HEK293 (cell line): Measurements from ENCODE around the gene LDLRAD3.
A peak's percentile ranks its signal among the peaks of the same experiment; 100 is the strongest.

ENCODE experiments used
- CTCF ChIA-PET: fragments of 350-600 bp; formaldehyde crosslinking; extraction: SDS; loops from one replicate; lab custom pipeline; 2021; ENCODE audit warnings: antibody characterized with exemption; lab: Yijun Ruan, JAX
- POLR2A ChIA-PET: fragments of 300-600 bp; formaldehyde crosslinking; extraction: SDS; loops from one replicate; lab custom pipeline; 2020; ENCODE audit warnings: antibody characterized with exemption, inconsistent platforms; lab: Yijun Ruan, JAX
- H3K27ac ChIP-seq: fragments of 200-500 bp; sonication (Bioruptor generic); 2 replicates; pipeline ENCODE4 v1.5.1; 2014; ENCODE audit warnings: low read depth, low read length, control low read depth, inconsistent platforms; ENCODE audit errors: extremely low read depth
- H3K36me3 ChIP-seq, 2 experiments: fragments of 200-500 bp in 1 of 2; sonication (Bioruptor generic) in 1 of 2; 1 replicate in 1 of 2; 2 replicates in 1 of 2; pipeline ENCODE4 v1.5.1; 2014 to 2017; ENCODE audit warnings: inconsistent platforms in 2 of 2, low read length in 2 of 2; ENCODE audit not compliant: control insufficient read depth in 2 of 2, insufficient read depth in 1 of 2
- H3K4me1 ChIP-seq: fragments of 200-500 bp; sonication (Bioruptor generic); 2 replicates; pipeline ENCODE4 v1.5.1; 2014; ENCODE audit warnings: mild to moderate bottlenecking, low read length, inconsistent platforms; ENCODE audit not compliant: control insufficient read depth, insufficient read depth
- H3K4me3 ChIP-seq: 2 replicates; pipeline ENCODE4 v1.5.1; 2011; ENCODE audit warnings: low read depth, mild to moderate bottlenecking, control low read depth, low read length, moderate library complexity
- H3K9me3 ChIP-seq: fragments of 200-500 bp; sonication (Bioruptor generic); 2 replicates; pipeline ENCODE4 v1.5.1; 2014; ENCODE audit warnings: low read depth, low read length, inconsistent platforms; ENCODE audit not compliant: control insufficient read depth, insufficient read depth
- HOXA7 ChIP-seq: sonication (generic); formaldehyde crosslinking; IDR thresholded peaks from 2 replicates; pipeline ENCODE4 v1.8.1; 2022; ENCODE audit warnings: missing genetic modification reagents, borderline replicate concordance
- KLF8 ChIP-seq: fragments of 450-650 bp; formaldehyde crosslinking; IDR thresholded peaks from 2 replicates; pipeline ENCODE4 v1.5.1; 2016; ENCODE audit warnings: missing biosample characterization, missing genetic modification characterization
- MYNN ChIP-seq: fragments of 450-650 bp; formaldehyde crosslinking; IDR thresholded peaks from 2 replicates; pipeline ENCODE4 v1.5.1; 2016; ENCODE audit warnings: missing biosample characterization, missing genetic modification characterization, borderline replicate concordance
- PBX3 ChIP-seq: sonication (generic); formaldehyde crosslinking; IDR thresholded peaks from 2 replicates; pipeline ENCODE4 v1.8.1; 2022; ENCODE audit warnings: mild to moderate bottlenecking, moderate library complexity, missing genetic modification reagents
- RBAK ChIP-seq: fragments of 450-650 bp; formaldehyde crosslinking; IDR thresholded peaks from 2 replicates; pipeline ENCODE4 v1.5.1; 2016; ENCODE audit warnings: missing biosample characterization, missing genetic modification characterization
- ZBTB21 ChIP-seq: fragments of 450-650 bp; formaldehyde crosslinking; IDR thresholded peaks from 2 replicates; pipeline ENCODE4 v1.5.1; 2017; ENCODE audit warnings: missing biosample characterization, missing genetic modification characterization
- ZBTB48 ChIP-seq: fragments of 450-650 bp; formaldehyde crosslinking; IDR thresholded peaks from 2 replicates; pipeline ENCODE4 v1.5.1; 2016; ENCODE audit warnings: missing biosample characterization, missing genetic modification characterization
- ZFP37 ChIP-seq: fragments of 450-650 bp; formaldehyde crosslinking; IDR thresholded peaks from 2 replicates; pipeline ENCODE4 v1.5.1; 2016; ENCODE audit warnings: missing biosample characterization, missing genetic modification characterization
- ZFP69B ChIP-seq: fragments of 450-650 bp; formaldehyde crosslinking; IDR thresholded peaks from 2 replicates; pipeline ENCODE4 v1.5.1; 2016; ENCODE audit warnings: missing biosample characterization, missing genetic modification characterization
- ZNF19 ChIP-seq: fragments of 450-650 bp; formaldehyde crosslinking; IDR thresholded peaks from 2 replicates; pipeline ENCODE4; 2016; ENCODE audit warnings: missing biosample characterization, missing genetic modification characterization, low read depth
- ZNF2 ChIP-seq: fragments of 450-650 bp; formaldehyde crosslinking; IDR thresholded peaks from 2 replicates; pipeline ENCODE4 v1.5.1; 2016; ENCODE audit warnings: missing biosample characterization, missing genetic modification characterization
- ZNF239 ChIP-seq: fragments of 450-650 bp; formaldehyde crosslinking; IDR thresholded peaks from 2 replicates; pipeline ENCODE4 v1.5.1; 2016; ENCODE audit warnings: missing biosample characterization, missing genetic modification characterization
- ZNF266 ChIP-seq: fragments of 450-650 bp; formaldehyde crosslinking; IDR thresholded peaks from 2 replicates; pipeline ENCODE4 v1.5.1; 2016; ENCODE audit warnings: missing biosample characterization, missing genetic modification characterization, low read depth
- ZNF292 ChIP-seq: fragments of 450-650 bp; formaldehyde crosslinking; IDR thresholded peaks from 2 replicates; pipeline ENCODE4 v1.5.1; 2016; ENCODE audit warnings: low read depth, missing biosample characterization, missing genetic modification characterization, borderline replicate concordance
- ZNF558 ChIP-seq: fragments of 450-650 bp; formaldehyde crosslinking; IDR thresholded peaks from 2 replicates; pipeline ENCODE4 v1.5.1; 2016; ENCODE audit warnings: missing biosample characterization, missing genetic modification characterization
- ZNF639 ChIP-seq: fragments of 450-650 bp; formaldehyde crosslinking; IDR thresholded peaks from 2 replicates; pipeline ENCODE4 v1.5.1; 2016; ENCODE audit warnings: missing biosample characterization, missing genetic modification characterization
- ZNF670 ChIP-seq: fragments of 450-650 bp; formaldehyde crosslinking; IDR thresholded peaks from 2 replicates; pipeline ENCODE4 v1.5.1; 2016; ENCODE audit warnings: missing biosample characterization, missing genetic modification characterization, low read depth
- ZNF707 ChIP-seq: fragments of 450-650 bp; formaldehyde crosslinking; IDR thresholded peaks from 2 replicates; pipeline ENCODE4 v1.5.1; 2016; ENCODE audit warnings: missing biosample characterization, missing genetic modification characterization
- ZNF843 ChIP-seq: fragments of 450-650 bp; formaldehyde crosslinking; IDR thresholded peaks from 2 replicates; pipeline ENCODE4 v1.5.1; 2016; ENCODE audit warnings: missing biosample characterization, missing genetic modification characterization
- TF ChIP-seq, protein P1 (sequence below): fragments of 450-650 bp; formaldehyde crosslinking; IDR thresholded peaks from 2 replicates; pipeline ENCODE4 v1.5.1; 2016; ENCODE audit warnings: missing biosample characterization, missing genetic modification characterization
- TF ChIP-seq, protein P2 (sequence below): fragments of 450-650 bp; formaldehyde crosslinking; IDR thresholded peaks from 2 replicates; pipeline ENCODE4 v1.5.1; 2016; ENCODE audit warnings: missing biosample characterization, missing genetic modification characterization, borderline replicate concordance
- TF ChIP-seq, protein P3 (sequence below): fragments of 450-650 bp; formaldehyde crosslinking; optimal IDR thresholded peaks from 2 replicates; pipeline ENCODE3; 2016; ENCODE audit warnings: missing biosample characterization, mild to moderate bottlenecking, missing genetic modification characterization
- TF ChIP-seq, protein P4 (sequence below): fragments of 450-650 bp; formaldehyde crosslinking; IDR thresholded peaks from 2 replicates; pipeline ENCODE4 v1.5.1; 2016; ENCODE audit warnings: missing biosample characterization, missing genetic modification characterization

The LDLRAD3 gene

DNA sequence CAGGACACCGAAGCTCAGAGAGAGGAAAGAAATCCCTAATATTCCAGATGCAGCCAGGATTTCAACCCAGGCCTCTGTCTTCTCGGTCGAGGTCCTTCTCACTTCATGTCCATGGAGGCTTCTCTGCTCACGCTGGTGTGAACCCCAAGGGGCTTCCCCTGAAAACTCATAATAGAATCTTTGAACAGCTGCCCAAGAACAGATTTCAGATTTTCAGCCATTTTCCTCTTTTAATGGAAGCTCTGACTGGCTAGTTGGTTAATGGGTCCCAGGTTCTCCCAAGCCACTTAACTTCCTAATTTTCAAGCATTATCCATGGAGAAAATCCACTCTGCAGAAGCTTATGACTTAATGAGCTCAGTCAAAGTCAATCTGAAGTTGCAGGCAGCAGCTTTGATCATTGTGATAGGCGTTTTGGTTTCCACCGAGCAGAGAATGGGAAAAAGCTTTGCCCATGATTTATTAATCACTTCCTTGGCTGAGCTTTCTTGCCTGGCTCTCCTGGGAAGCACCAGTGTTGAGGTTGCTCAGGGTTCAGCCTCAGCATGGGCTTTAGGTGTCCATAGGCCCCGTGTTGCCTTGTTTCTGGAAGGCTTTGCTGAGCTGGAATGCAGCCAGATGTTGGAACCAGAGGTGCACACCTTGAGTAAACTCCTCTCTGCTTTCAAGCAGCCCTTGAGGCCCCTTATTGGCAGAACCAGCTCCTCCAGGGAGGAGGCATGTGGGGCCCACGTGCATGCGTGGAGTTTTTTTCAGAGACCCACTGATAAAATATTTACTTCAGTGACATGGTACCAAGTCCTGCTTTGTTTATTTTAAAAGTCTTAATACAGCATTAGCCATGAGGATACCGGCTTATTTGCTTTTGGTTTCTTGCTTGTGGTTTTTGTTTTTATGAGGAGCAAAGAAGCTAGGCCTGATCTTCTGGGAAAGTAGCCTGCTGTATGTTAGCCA is 25.5 kb downstream of the LDLRAD3 start:
- TF ChIP-seq ZFP69B (tag by site-specific recombination) (peak; percentile 52; the same call in 1 of the 2 replicates), ZNF266 (tag by site-specific recombination) (no peak), ZNF19 (tag by site-specific recombination) (no peak), ZNF707 (no peak), PBX3 (CRISPR knock-in tag) (no peak), HOXA7 (no peak), ZNF670 (tag by site-specific recombination) (no peak), ZNF2 (tag by site-specific recombination) (no peak), ZBTB21 (tag by site-specific recombination) (no peak), ZBTB48 (tag by site-specific recombination) (no peak), ZNF292 (no peak), ZNF239 (tag by site-specific recombination) (no peak), ZNF558 (tag by site-specific recombination) (no peak), ZFP37 (tag by site-specific recombination) (no peak)
- TF ChIP-seq, protein P1, sequence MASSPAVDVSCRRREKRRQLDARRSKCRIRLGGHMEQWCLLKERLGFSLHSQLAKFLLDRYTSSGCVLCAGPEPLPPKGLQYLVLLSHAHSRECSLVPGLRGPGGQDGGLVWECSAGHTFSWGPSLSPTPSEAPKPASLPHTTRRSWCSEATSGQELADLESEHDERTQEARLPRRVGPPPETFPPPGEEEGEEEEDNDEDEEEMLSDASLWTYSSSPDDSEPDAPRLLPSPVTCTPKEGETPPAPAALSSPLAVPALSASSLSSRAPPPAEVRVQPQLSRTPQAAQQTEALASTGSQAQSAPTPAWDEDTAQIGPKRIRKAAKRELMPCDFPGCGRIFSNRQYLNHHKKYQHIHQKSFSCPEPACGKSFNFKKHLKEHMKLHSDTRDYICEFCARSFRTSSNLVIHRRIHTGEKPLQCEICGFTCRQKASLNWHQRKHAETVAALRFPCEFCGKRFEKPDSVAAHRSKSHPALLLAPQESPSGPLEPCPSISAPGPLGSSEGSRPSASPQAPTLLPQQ (tag by site-specific recombination) = peak; percentile 81
- TF ChIP-seq, protein P2, sequence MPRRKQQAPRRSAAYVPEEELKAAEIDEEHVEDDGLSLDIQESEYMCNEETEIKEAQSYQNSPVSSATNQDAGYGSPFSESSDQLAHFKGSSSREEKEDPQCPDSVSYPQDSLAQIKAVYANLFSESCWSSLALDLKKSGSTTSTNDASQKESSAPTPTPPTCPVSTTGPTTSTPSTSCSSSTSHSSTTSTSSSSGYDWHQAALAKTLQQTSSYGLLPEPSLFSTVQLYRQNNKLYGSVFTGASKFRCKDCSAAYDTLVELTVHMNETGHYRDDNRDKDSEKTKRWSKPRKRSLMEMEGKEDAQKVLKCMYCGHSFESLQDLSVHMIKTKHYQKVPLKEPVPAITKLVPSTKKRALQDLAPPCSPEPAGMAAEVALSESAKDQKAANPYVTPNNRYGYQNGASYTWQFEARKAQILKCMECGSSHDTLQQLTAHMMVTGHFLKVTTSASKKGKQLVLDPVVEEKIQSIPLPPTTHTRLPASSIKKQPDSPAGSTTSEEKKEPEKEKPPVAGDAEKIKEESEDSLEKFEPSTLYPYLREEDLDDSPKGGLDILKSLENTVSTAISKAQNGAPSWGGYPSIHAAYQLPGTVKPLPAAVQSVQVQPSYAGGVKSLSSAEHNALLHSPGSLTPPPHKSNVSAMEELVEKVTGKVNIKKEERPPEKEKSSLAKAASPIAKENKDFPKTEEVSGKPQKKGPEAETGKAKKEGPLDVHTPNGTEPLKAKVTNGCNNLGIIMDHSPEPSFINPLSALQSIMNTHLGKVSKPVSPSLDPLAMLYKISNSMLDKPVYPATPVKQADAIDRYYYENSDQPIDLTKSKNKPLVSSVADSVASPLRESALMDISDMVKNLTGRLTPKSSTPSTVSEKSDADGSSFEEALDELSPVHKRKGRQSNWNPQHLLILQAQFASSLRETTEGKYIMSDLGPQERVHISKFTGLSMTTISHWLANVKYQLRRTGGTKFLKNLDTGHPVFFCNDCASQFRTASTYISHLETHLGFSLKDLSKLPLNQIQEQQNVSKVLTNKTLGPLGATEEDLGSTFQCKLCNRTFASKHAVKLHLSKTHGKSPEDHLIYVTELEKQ (tag by site-specific recombination) = no peak
- H3K4me3 ChIP-seq = no peak overlapping the region
- no peaks in the 10 kb centered on the region for H3K36me3 ChIP-seq
- no peak overlapping the region for H3K27ac ChIP-seq
- ChIA-PET CTCF (interaction anchor here (0.5 to 1.0 kb wide), 6 partner anchors 25 to 1084 kb away, joined by 3 to 4 read pairs (median 3); no protein-coding TSS in a partner anchor), POLR2A (no interaction called here)
- no peaks in the 10 kb centered on the region for H3K9me3 ChIP-seq
- H3K4me1 ChIP-seq = peaks cover 6% of the 10 kb centered on the region

DNA sequence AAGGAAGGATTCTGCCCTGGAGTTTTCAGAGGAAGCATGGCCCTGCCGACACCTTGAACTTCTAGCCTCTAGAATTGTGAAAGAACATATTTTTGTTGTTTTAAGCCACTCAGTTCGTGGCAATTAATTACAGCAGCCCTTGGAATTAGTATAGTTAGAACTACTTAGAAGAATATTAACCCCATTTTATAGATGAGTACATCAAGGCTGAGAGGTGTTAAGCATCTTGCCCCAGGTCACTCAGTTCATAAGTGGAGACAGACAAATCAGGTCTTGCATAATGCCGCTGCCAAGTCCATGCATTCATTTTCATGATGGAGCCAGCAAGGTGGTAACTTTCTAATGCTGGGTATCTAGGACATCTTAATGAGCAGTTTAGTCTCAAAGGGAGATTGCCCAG is 26.6 kb downstream of the LDLRAD3 start:
- no peaks in the 10 kb centered on the region for H3K36me3 ChIP-seq
- no peak overlapping the region for H3K4me3 ChIP-seq
- no peak overlapping the region for H3K27ac ChIP-seq
- ChIA-PET POLR2A (no interaction called here), CTCF (interaction anchor here (0.6 to 0.8 kb wide), 2 partner anchors 148 to 165 kb away, joined by 3 read pairs; no protein-coding TSS in a partner anchor)
- no peaks in the 10 kb centered on the region for H3K9me3 ChIP-seq
- peaks cover 6% of the 10 kb centered on the region for H3K4me1 ChIP-seq
- no peak for TF ChIP-seq ZNF639 (tag by site-specific recombination)
- TF ChIP-seq, protein P3, sequence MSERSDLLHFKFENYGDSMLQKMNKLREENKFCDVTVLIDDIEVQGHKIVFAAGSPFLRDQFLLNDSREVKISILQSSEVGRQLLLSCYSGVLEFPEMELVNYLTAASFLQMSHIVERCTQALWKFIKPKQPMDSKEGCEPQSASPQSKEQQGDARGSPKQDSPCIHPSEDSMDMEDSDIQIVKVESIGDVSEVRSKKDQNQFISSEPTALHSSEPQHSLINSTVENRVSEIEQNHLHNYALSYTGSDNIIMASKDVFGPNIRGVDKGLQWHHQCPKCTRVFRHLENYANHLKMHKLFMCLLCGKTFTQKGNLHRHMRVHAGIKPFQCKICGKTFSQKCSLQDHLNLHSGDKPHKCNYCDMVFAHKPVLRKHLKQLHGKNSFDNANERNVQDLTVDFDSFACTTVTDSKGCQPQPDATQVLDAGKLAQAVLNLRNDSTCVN = no peak
- TF ChIP-seq RBAK (tag by site-specific recombination) = no peak
- TF ChIP-seq MYNN (tag by site-specific recombination) = no peak
- TF ChIP-seq, protein P4, sequence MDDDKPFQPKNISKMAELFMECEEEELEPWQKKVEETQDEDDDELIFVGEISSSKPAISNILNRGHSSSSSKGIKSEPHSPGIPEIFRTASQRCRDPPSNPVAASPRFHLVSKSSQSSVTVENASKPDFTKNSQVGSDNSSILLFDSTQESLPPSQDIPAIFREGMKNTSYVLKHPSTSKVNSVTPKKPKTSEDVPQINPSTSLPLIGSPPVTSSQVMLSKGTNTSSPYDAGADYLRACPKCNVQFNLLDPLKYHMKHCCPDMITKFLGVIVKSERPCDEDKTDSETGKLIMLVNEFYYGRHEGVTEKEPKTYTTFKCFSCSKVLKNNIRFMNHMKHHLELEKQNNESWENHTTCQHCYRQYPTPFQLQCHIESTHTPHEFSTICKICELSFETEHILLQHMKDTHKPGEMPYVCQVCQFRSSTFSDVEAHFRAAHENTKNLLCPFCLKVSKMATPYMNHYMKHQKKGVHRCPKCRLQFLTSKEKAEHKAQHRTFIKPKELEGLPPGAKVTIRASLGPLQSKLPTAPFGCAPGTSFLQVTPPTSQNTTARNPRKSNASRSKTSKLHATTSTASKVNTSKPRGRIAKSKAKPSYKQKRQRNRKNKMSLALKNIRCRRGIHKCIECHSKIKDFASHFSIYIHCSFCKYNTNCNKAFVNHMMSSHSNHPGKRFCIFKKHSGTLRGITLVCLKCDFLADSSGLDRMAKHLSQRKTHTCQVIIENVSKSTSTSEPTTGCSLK (tag by site-specific recombination) = no peak
- TF ChIP-seq KLF8 (tag by site-specific recombination) = no peak
- no peak for TF ChIP-seq ZNF843 (tag by site-specific recombination)
- no peak for TF ChIP-seq ZFP69B (tag by site-specific recombination)
